Adrenal gland (tissue), 19 donors: Measurements from ENCODE around the gene ARL6IP1. TPM values are rescaled to one million over a fixed set of nuclear protein-coding genes. Genes with fewer than 3 reads are reported as not detected.

Source experiments
- DNase-seq, 7 donors: peaks; one replicate each; pipeline ENCODE4 v3.0.0-alpha.2; 2019 to 2020
- H3K27ac ChIP-seq, 5 donors: fragments of 200-600 bp; sonication (generic) in 4 of 5; 1 replicate in 3 of 5; 2 replicates in 2 of 5; pipeline versions ENCODE4 v1.5.1 to v1.8.0; 2016 to 2020; ENCODE audit warnings: mild to moderate bottlenecking in 1 of 5
- H3K27me3 ChIP-seq: fragments of 200-600 bp; 2 replicates; pipeline ENCODE4 v1.8.0; 2021
- H3K36me3 ChIP-seq, 2 donors: fragments of 200-600 bp; replicated peaks in 1 of 2; 1 replicate in 1 of 2; 2 replicates in 1 of 2; pipeline versions ENCODE4 v1.5.1 to v1.8.0; 2018 to 2022
- H3K4me1 ChIP-seq, 2 donors: fragments of 200-600 bp; replicated peaks in 1 of 2; 1 replicate in 1 of 2; 2 replicates in 1 of 2; pipeline versions ENCODE4 v1.5.1 to v1.8.0; 2018 to 2021
- H3K4me3 ChIP-seq, 4 donors: fragments of 200-600 bp; sonication (generic) in 3 of 4; one replicate each; pipeline ENCODE4 v1.5.1; 2016 to 2018
- H3K9me3 ChIP-seq, 3 donors: fragments of 200-600 bp; sonication (generic) in 1 of 3; replicated peaks in 1 of 3; 1 replicate in 2 of 3; 2 replicates in 1 of 3; pipeline versions ENCODE4 v1.5.1 to v1.8.0; 2016 to 2021
- POLR2A ChIP-seq, 2 donors: fragments of 450-650 bp; IDR thresholded peaks; one replicate each; pipeline ENCODE4 v1.6.1; 2017; ENCODE audit warnings: antibody characterized with exemption in 2 of 2, mild to moderate bottlenecking in 2 of 2, moderate library complexity in 1 of 2
- WGBS, 4 donors: extraction: QIAGEN DNeasy Blood & Tissue Kit in 2 of 4; methylation state at CpG; one replicate each; pipeline versions ENCODE4 v1.1.5 to v1.1.7; 2013 to 2017; 5-methylcytosine and 5-hydroxymethylcytosine counted together
- intact Hi-C, 2 donors: fragments of 100-400 bp; cut with DNase I; formaldehyde crosslinking; loops; one replicate each; pipeline versions ENCODE4 v1.14.1 to v1.15.0; 2022 to 2023
- long read RNA-seq, 10 donors: library from polyadenylated mRNA in 3 of 10; unstranded in 2 of 10; stranded (forward) in 1 of 10; transcript quantifications; one replicate each; pipeline ENCODE4 v2.0.0 and lab custom pipeline, GENCODE V29; 2021 to 2026
- polyA plus RNA-seq, 3 donors: library from polyadenylated mRNA; stranded (reverse); fragments of 200-250 nt in 2 of 3; fragments of 350-450 nt in 1 of 3; fragmentation: Illumina TruSeq in 1 of 3; extraction: RNeasy Lipid Tissue Mini Kit (QIAGEN cat#74804) in 1 of 3; gene quantifications; one replicate each; pipeline ENCODE4 v1.2.3, GENCODE V29; 2013 to 2014
- total RNA-seq, 9 donors: library from RNA; depleted of rRNA in 4 of 9; stranded (reverse); fragments of >200 nt in 4 of 9; fragments of 120-200 nt in 1 of 9; fragmentation: NEBNext Ultra II Directional in 1 of 9; extraction: Animal tissue kit (Norgen Biotek cat#: 25700) in 1 of 9; gene quantifications; one replicate each; pipeline versions ENCODE4 v1.1.0 to v1.2.4, GENCODE V29; 2013 to 2023
- TF ChIP-seq, protein P1 (sequence below), 6 experiments: fragments of 450-650 bp in 4 of 6; fragments of 200-600 bp in 2 of 6; sonication (generic) in 1 of 6; IDR thresholded peaks; 1 replicate in 5 of 6; 2 replicates in 1 of 6; pipeline versions ENCODE4 v1.5.1 to v1.8.0; 2016 to 2021; ENCODE audit warnings: antibody characterized with exemption in 6 of 6, mild to moderate bottlenecking in 2 of 6, moderate library complexity in 1 of 6
- donor health status: healthy with polysubstance abuse.
- donor health status: Bipolar disorder and iron deficiency.
- donor health status: DM: yes; HTN: yes; CAD: no.
- donor health status: DM: no; HTN: no; CAD: no.
- donor health status: DM: no; HTN: no; CAD: no.
- donor health status: DM: yes; HTN: yes; CAD: no.

The ARL6IP1 gene
- total RNA-seq (100 to 1,000 TPM; 115 to 439 (median 346) TPM), polyA plus RNA-seq (100 to 1,000 TPM in 1 of 3 donors, 10 to 100 TPM in 2; 55.3 to 161 (median 88.1) TPM)
- long read RNA-seq, donor 1, transcript ARL6IP1-201 (6 exons, 2,409 nt) = major isoform, 160 of 189 reads
- long read RNA-seq, donor 1, transcript ARL6IP1-208 (4 exons, 778 nt) = minor isoform, 8 of 189 reads
- long read RNA-seq, donor 1, transcript ARL6IP1-207 (3 exons, 581 nt) = minor isoform, 5 of 189 reads
- long read RNA-seq, donor 1, partial matches to known transcripts = 5 of 189 reads
- long read RNA-seq, donor 1, other reads (novel, unspliced or antisense) = 7 of 189 reads
- long read RNA-seq, donor 2, transcript ARL6IP1-207 (3 exons, 581 nt) = minor isoform, 5 of 184 reads
- long read RNA-seq, donor 2, transcript ARL6IP1-201 (6 exons, 2,409 nt) = major isoform, 162 of 184 reads
- long read RNA-seq, donor 2, partial matches to known transcripts = 13 of 184 reads
- long read RNA-seq, donor 2, other reads (novel, unspliced or antisense) = 0 of 184 reads
- long read RNA-seq, donor 3, transcript ARL6IP1-201 (6 exons, 2,409 nt) = major isoform, 140 of 168 reads
- long read RNA-seq, donor 3, partial matches to known transcripts = 23 of 168 reads
- long read RNA-seq, donor 3, other reads (novel, unspliced or antisense) = 0 of 168 reads
- long read RNA-seq, donor 4, transcript ARL6IP1-208 (4 exons, 778 nt) = minor isoform, 7 of 318 reads
- long read RNA-seq, donor 4, transcript ARL6IP1-201 (6 exons, 2,409 nt) = major isoform, 286 of 318 reads
- long read RNA-seq, donor 4, partial matches to known transcripts = 9 of 318 reads
- long read RNA-seq, donor 4, other reads (novel, unspliced or antisense) = 16 of 318 reads
- long read RNA-seq, donor 5, transcript ARL6IP1-201 (6 exons, 2,409 nt) = major isoform, 1,019 of 1,058 reads
- long read RNA-seq, donor 5, partial matches to known transcripts = 31 of 1,058 reads
- long read RNA-seq, donor 5, other reads (novel, unspliced or antisense) = 3 of 1,058 reads
- long read RNA-seq, donor 6, transcript ARL6IP1-201 (6 exons, 2,409 nt) = major isoform, 183 of 201 reads
- long read RNA-seq, donor 6, transcript ARL6IP1-208 (4 exons, 778 nt) = minor isoform, 10 of 201 reads
- long read RNA-seq, donor 6, partial matches to known transcripts = 2 of 201 reads
- long read RNA-seq, donor 6, other reads (novel, unspliced or antisense) = 6 of 201 reads
- long read RNA-seq, donor 7, transcript ARL6IP1-206 (2 exons, 806 nt) = minor isoform, 12 of 119 reads
- long read RNA-seq, donor 7, transcript ARL6IP1-207 (3 exons, 581 nt) = minor isoform, 5 of 119 reads
- long read RNA-seq, donor 7, transcript ARL6IP1-201 (6 exons, 2,409 nt) = major isoform, 93 of 119 reads
- long read RNA-seq, donor 7, partial matches to known transcripts = 5 of 119 reads
- long read RNA-seq, donor 7, other reads (novel, unspliced or antisense) = 0 of 119 reads
- long read RNA-seq, donor 8, transcript ARL6IP1-206 (2 exons, 806 nt) = minor isoform, 9 of 339 reads
- long read RNA-seq, donor 8, transcript ARL6IP1-201 (6 exons, 2,409 nt) = major isoform, 300 of 339 reads
- long read RNA-seq, donor 8, transcript ARL6IP1-207 (3 exons, 581 nt) = minor isoform, 5 of 339 reads
- long read RNA-seq, donor 8, transcript ARL6IP1-208 (4 exons, 778 nt) = minor isoform, 5 of 339 reads
- long read RNA-seq, donor 8, partial matches to known transcripts = 9 of 339 reads
- long read RNA-seq, donor 8, other reads (novel, unspliced or antisense) = 11 of 339 reads
- long read RNA-seq, donor 9, transcript ARL6IP1-201 (6 exons, 2,409 nt) = major isoform, 199 of 255 reads
- long read RNA-seq, donor 9, partial matches to known transcripts = 43 of 255 reads
- long read RNA-seq, donor 9, other reads (novel, unspliced or antisense) = 6 of 255 reads
- long read RNA-seq, donor 10, transcript ARL6IP1-201 (6 exons, 2,409 nt) = major isoform, 144 of 162 reads
- long read RNA-seq, donor 10, partial matches to known transcripts = 5 of 162 reads
- long read RNA-seq, donor 10, other reads (novel, unspliced or antisense) = 6 of 162 reads

DNA sequence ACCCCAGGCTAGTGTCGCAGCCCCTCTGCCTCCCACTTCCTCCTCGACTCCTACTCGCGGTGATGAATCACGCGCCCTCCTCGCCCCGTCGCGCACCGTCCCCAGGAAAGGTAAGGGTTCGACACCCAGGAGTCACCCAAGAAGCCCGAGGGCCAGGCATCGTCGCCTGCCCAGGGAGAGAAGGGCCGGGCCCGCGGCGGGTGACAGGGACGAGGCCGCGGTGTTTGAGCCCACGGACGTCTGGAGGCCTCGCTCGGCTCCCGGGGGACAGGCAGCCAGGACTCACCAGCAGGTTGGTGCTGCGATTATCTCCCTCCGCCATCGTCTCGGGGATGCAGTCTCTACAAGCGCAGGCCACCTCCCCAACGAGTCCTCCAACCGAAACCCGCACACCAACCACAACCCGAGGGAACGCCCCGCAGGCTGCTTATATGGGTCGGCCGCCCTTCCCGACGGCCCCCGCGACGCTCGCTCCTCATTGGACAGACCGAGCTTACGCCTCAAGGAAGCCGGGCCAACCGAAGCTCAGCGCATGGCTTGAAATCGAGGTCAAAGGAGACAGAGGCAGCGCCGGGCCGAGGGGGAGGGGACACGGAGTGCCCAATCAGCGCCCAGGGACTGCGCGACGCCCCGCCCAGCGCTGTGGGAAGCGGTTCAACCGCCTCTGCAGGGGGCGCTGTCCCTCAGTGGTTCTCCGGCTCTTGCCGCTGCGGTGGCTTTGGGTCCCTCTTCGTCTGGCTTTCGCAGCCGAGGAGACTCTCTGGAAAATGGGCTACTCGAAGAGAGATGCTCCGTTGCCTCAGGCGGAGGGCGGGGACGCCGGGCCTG, at the start of gene ARL6IP1:
Gene ARL6IP1 (minus strand): TSS at position 405 of the 828 bp plus-strand sequence. CDS start 83 bp downstream, at position 322.
- Histone ChIP-seq H3K4me3 (peak within 1 kb of the TSS; percentile 65 to 93 (median 74)), H3K36me3 (peaks cover 0 to 12% of the 10 kb centered on the region in 2 donors), H3K27me3 (no peaks in the 10 kb centered on the region), H3K9me3 (no peaks in the 10 kb centered on the region), H3K27ac (peak within 1 kb of the TSS; percentile 79 to 93 (median 82)), H3K4me1 (peaks cover 18 to 48% of the 10 kb centered on the region in 2 donors)
- TF ChIP-seq, protein P1, sequence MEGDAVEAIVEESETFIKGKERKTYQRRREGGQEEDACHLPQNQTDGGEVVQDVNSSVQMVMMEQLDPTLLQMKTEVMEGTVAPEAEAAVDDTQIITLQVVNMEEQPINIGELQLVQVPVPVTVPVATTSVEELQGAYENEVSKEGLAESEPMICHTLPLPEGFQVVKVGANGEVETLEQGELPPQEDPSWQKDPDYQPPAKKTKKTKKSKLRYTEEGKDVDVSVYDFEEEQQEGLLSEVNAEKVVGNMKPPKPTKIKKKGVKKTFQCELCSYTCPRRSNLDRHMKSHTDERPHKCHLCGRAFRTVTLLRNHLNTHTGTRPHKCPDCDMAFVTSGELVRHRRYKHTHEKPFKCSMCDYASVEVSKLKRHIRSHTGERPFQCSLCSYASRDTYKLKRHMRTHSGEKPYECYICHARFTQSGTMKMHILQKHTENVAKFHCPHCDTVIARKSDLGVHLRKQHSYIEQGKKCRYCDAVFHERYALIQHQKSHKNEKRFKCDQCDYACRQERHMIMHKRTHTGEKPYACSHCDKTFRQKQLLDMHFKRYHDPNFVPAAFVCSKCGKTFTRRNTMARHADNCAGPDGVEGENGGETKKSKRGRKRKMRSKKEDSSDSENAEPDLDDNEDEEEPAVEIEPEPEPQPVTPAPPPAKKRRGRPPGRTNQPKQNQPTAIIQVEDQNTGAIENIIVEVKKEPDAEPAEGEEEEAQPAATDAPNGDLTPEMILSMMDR (IDR thresholded peaks at IDR 0.05) = peak; percentile 71 to 99 (median 94)
- TF ChIP-seq POLR2A (IDR thresholded peaks at IDR 0.05) = peak; percentile 100
- DNase-seq = peak; percentile 99 to 100 (median 100)
- WGBS, 4 donors = 0 to 1% (median 0%) methylated on average over 10 to 77 of the region's 77 CpGs
- intact Hi-C loops = no loop called here

DNA sequence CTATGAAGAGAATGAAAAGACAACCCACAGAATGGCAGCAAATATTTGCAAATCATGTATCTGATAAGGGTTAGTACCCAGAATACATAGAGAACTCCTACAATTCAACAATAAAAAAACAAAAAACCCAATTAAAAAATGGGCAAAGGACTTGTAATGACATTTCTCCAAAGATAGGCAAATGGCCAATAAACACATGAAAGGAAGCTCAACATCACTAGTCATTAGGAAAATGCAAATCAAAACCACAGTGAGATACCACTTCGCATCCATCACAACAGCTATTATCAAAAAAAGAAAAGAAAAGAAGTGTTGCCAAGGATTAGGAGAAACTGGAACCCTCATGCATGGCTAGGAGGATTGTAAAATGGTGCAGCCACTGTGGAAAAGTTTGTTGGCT, 45.1 kb upstream of the ARL6IP1 start:
- intact Hi-C loops = no loop called here
- Histone ChIP-seq H3K4me3 (no peak overlapping the region), H3K27ac (no peak overlapping the region), H3K9me3 (no peaks in the 10 kb centered on the region), H3K4me1 (no peaks in the 10 kb centered on the region), H3K36me3 (peaks cover 0 to 82% of the 10 kb centered on the region in 2 donors), H3K27me3 (no peaks in the 10 kb centered on the region)
- TF ChIP-seq, protein P1 (IDR thresholded peaks at IDR 0.05) = no peak
- TF ChIP-seq POLR2A (IDR thresholded peaks at IDR 0.05) = no peak
- WGBS, 4 donors = 88 to 96% (median 92%) methylated on average over 1 of the region's 1 CpG
- no peak for DNase-seq

DNA sequence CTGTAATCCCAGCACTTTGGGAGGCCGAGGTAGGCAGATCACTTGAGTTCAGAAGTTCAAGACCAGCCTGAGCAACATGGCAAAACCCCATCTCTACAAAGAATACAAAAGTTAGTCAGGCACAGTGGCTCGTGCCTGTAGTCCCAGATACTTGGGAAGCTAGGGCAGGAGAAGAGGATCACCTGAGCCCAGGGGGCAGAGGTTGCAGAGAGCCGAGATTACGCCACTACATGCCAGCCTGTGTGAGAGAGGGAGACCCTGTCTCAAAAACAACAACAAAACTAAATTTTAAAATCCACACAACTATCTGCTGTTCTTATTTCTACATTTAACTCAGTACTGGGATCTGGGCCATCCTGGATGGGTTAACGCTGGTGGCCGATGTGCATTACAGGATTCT, 41.2 kb upstream of the ARL6IP1 start:
- H3K9me3 ChIP-seq = no peaks in the 10 kb centered on the region
- no peak overlapping the region for H3K4me3 ChIP-seq
- H3K4me1 ChIP-seq = no peaks in the 10 kb centered on the region
- H3K27ac ChIP-seq = no peak overlapping the region
- intact Hi-C loops = no loop called here
- DNase-seq = no peak
- WGBS, 4 donors = 95 to 98% (median 96%) methylated on average over 6 of the region's 6 CpGs
- peaks cover 0 to 77% of the 10 kb centered on the region in 2 donors for H3K36me3 ChIP-seq
- no peaks in the 10 kb centered on the region for H3K27me3 ChIP-seq
- no peak for TF ChIP-seq POLR2A (IDR thresholded peaks at IDR 0.05)
- TF ChIP-seq, protein P1 (IDR thresholded peaks at IDR 0.05) = no peak
